Cardiac ventricle fibroblast (primary cell): ENCODE results near the gene MATR3. TPM values are rescaled to one million over a fixed set of nuclear protein-coding genes. Genes with fewer than 3 reads are reported as not detected.

Experiments used
- total RNA-seq: library from RNA; depleted of rRNA; stranded (reverse); fragments of >200 nt; gene quantifications from 2 replicates; pipeline ENCODE4 v1.2.3, GENCODE V29; 2015

The MATR3 gene
- total RNA-seq: 156 and 174 TPM in 2 replicates

DNA sequence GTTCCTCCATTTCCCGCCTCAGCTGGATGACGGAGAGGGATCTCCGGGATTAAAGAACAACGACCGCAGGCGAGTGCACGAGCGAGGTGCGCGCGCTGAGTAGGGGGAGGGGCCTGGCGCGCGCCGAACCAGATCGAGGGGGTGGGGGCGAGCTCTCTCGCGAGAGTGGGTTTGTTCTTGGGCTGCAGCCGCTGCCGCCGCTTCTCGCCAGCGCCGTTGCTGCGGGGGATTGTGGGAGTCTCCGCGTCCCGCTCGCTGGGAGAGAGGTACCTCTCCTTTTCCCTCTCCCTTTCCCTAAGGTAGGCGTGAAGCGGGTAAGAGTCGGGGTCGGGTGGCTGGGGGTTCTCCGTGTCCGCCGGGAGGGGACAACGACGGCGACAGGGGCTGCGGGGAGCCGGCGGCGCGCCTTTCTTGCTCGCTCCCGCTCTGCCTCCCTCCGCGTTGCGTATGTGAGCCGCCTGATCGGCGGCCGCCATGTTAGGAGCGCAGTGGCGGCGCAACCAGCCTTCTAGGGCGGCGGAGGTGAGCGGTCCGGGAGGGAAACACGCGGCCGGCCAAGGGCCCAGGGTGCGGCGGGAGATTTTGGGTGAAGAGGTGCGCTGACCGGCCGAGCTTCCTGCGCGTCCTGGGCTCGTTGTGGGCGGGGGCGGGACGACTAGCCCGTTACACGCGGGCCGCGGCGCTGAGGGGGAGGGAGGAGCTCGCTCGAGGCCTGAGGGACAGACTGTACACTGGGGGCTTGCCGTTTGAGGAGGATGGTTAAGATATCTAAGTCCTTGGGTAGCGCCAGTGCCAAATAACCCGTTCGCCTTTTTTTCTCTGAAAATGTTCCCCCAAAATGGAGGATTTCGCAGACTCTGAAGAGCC, at the start of gene MATR3:
TSS of gene MATR3 (plus strand) at position 234 of the 867 bp plus-strand sequence. CDS start 13,676 bp downstream, outside the sequence.

GRCh38 chr5:139341689-139342422, 48.3 kb downstream of the MATR3 start, which contains the start of gene PAIP2:
Gene PAIP2, plus strand, starts transcription at chr5:139341854. Its CDS starts 21,931 bp downstream, at chr5:139363785.

Other genes with a start within 250 kb of the MATR3 start
- 41.3 and 42.1 TPM in 2 replicates for gene SIL1, start 95.4 kb upstream of the MATR3 start, total RNA-seq
- 68.5 and 70.7 TPM in 2 replicates for gene PAIP2, start 48.1 kb downstream of the MATR3 start, total RNA-seq
- not detected in 2 replicates for gene SLC23A1, start 89.6 kb downstream of the MATR3 start, total RNA-seq
- gene MZB1, start 96.2 kb downstream of the MATR3 start, total RNA-seq: not detected in 2 replicates
- 1.2 and 2.1 TPM in 2 replicates for gene PROB1, start 101.4 kb downstream of the MATR3 start, total RNA-seq
- 1.5 and 1.9 TPM in 2 replicates for gene SPATA24, start 110.3 kb downstream of the MATR3 start, total RNA-seq
- gene DNAJC18, start 145.8 kb downstream of the MATR3 start, total RNA-seq: 3.6 and 8.2 TPM in 2 replicates
- gene ECSCR, start 169.0 kb downstream of the MATR3 start, total RNA-seq: 2.1 and 5.1 TPM in 2 replicates
- gene SMIM33, start 177.3 kb downstream of the MATR3 start, total RNA-seq: not detected in 2 replicates
- gene STING1, start 189.0 kb downstream of the MATR3 start, total RNA-seq: 43.7 and 64.9 TPM in 2 replicates